GM21529 (cell line): ENCODE measurements around the gene CCT8L2.
"Not testable (repeated sequence)": the region's sequence is repeated elsewhere in the genome, so short reads cannot be mapped to it uniquely, and the experiment has no call there.

Source experiments
- ATAC-seq: cut with Tn5 transposase; IDR thresholded peaks from one replicate; pipeline ENCODE4 v1.9.1; 2021; ENCODE audit not compliant: unreplicated experiment

CCT8L2 gene, protein sequence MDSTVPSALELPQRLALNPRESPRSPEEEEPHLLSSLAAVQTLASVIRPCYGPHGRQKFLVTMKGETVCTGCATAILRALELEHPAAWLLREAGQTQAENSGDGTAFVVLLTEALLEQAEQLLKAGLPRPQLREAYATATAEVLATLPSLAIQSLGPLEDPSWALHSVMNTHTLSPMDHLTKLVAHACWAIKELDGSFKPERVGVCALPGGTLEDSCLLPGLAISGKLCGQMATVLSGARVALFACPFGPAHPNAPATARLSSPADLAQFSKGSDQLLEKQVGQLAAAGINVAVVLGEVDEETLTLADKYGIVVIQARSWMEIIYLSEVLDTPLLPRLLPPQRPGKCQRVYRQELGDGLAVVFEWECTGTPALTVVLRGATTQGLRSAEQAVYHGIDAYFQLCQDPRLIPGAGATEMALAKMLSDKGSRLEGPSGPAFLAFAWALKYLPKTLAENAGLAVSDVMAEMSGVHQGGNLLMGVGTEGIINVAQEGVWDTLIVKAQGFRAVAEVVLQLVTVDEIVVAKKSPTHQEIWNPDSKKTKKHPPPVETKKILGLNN

DNA sequence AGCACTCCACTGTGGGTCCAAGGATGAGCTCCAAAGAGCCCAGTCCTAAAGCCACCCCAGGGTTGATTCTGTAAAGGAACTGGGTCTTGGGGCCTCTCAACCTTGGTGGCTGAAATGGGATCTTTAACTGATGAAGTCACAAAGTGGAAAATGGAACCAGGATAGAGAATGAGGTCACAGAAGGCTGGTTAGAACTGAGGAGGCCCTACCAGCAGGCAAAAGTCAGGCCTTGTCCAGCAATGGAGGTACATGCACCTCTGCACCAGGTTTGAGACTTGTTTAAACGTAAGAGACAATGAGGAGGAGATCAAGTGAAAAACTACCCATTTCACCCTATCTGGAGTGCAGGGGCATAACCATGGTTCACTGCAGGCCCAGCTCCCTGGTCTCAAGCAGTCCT is at the start of gene CCT8L2:
Gene CCT8L2 (minus strand): TSS at position 101 of the 400 bp plus-strand sequence. CDS start 260 bp downstream, outside the sequence.
- not testable (repeated sequence) for ATAC-seq

DNA sequence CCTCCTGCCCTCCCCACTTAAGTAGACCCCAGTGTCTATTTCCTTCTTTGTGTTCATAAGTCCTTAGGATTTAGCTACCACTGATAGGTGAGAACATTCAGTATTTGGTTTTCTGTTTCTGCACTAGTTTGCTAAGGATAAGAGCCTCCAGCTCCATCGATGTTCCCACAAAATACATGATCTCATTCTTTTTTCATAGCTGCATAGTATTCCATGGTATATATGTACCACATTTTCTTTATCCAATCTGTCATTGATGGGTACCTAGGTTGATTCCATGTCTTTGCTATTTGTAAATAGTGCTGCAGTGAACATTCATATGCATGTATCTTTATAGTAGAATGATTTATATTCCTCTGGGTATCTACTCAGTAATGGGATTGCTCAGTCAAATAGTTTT is 42.8 kb upstream of the CCT8L2 start:
- not testable (repeated sequence) for ATAC-seq

DNA sequence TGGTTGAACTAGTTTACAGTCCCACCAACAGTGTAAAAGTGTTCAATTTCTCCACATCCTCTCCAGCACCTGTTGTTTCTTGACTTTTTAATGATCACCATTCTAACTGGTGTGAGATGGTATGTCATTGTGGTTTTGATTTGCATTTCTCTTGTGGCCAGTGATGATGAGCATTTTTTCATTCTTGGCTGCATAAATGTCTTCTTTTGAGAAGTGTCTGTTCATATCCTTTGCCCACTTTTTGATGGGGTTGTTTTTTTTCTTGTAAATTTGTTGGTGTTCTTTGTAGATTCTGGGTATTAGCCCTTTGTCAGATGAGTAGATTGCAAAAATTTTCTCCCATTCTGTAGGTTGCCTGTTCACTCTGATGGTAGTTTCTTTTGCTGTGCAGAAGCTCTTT is 41.5 kb upstream of the CCT8L2 start:
- not testable (repeated sequence) for ATAC-seq

DNA sequence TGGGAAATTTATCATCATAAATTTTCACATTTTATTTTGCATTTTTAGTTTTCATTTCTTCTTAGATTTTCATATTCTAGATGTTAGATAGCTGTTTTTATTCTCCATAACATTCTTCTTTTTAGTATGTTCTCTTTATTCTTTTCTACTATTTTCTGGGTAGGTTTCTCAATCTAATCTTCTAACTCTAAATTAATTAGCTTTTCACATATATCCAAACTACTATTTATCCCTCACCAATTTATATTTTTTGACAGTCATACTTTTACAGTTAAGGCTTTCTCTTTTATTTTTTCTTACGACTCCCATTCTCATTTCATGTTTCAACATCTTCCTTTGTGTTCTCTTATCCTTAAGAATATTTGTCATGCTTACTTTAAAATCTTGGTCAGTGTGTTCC is 35.9 kb upstream of the CCT8L2 start:
- not testable (repeated sequence) for ATAC-seq

DNA sequence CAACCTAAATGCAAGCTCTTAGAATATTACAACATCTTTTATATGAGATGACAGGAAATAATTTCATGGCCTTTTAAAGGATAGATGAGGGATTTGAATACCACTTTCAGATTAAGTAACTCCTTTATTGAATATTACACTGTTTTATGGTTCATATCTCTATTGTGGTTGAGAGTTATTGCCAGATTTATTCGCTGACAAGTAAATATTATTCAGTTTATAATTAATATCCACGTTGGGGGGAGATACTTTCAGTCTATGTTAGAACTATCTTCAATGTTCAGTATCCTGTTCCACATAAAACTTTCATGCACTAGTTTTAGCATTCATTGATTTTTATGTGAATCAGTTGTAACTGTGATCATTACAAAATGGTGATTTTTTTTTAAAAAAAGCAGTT is 32.4 kb upstream of the CCT8L2 start:
- not testable (repeated sequence) for ATAC-seq

DNA sequence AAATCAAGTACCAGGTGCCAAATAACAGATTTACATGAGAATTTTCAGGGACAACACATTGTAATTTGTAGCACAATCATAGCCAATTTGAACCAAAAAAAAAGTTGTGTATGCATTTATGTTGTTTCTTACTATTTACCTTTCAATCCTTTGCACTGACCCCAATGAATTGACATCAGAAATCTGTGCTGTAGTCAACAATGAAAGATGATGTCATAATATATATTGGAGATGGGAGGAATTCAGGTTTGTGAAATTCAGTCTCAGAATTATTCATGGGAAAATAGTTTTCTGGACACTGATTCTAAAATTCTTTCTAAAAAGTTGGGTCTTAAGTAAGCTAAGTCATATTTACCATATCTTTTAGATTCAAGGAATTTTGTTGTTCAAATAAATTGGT is 31.0 kb upstream of the CCT8L2 start:
- ATAC-seq: not testable (repeated sequence)

DNA sequence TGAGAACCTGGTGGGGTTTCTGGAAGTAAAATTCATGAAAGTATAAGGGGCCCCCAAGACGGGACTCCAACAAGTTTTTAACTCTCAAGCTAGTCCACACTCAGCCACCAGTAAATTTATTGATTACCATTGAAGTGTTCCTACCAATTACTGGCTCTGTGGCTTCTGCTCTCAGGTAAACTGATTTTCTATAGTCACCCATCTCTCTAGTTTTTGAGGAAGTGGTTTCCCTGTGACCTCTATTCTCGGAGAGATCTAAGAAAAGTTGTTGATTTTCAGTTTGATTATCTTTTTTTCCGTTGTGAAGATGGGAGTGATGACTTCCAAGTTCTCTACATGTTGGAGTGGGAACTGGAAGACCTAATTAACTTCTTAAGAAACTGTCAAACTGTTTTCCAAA is 24.9 kb upstream of the CCT8L2 start:
- ATAC-seq: not testable (repeated sequence)

DNA sequence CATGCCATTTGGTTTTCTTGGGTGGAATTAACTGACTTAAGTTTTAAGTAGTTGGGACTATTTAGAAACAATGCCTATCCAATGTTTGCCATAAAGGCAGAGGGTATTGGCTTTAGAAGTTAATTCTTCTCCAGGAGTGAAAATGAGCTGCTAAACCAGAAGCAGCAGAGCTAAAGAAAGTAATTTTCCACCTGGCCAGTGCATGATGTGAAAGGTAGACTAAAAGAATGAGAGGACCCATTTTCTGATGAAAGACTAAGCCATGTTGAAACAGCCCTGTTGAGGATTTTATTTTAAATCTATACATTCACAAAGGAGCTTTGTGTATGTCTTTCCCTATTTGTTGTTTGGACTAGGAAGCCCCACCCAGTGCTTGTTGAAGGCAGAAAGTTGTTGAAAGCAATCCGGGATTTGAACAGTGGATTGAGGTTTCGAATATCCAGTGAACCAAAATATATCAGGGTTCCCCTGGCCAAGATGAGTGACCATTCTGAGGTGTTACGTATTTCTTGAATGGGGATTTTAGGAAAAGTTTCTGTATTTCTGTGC is 23.9 kb upstream of the CCT8L2 start:
- not testable (repeated sequence) for ATAC-seq

DNA sequence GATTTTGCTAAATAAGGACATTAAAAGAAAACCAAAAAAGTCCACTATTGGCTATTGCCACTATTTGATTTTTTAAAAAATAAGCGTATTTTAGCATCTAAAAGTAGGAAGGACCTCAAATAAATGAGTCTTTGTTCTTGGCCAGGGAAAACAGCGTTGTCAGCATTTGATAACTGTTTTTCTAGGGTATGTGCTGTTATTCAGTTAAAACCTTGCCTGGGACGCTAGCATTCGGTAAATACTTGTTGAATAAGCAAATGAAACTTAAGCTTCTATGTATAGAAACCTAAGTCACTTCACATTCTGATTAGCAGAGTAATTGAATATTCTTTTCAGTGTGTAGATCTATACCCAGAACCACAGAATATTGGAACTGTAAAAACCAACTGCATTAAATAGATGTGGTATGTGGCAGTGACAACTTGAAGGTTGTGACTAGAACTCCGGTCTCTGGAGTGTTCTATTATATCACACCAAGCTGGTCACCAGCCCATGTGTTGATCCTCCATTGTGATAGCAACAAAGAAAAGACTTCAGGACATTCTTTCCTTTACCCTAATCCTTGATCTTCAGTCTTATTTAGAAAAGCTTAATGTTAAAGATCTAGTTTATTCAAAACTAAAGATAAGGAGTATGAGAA is 23.1 kb upstream of the CCT8L2 start:
- not testable (repeated sequence) for ATAC-seq

DNA sequence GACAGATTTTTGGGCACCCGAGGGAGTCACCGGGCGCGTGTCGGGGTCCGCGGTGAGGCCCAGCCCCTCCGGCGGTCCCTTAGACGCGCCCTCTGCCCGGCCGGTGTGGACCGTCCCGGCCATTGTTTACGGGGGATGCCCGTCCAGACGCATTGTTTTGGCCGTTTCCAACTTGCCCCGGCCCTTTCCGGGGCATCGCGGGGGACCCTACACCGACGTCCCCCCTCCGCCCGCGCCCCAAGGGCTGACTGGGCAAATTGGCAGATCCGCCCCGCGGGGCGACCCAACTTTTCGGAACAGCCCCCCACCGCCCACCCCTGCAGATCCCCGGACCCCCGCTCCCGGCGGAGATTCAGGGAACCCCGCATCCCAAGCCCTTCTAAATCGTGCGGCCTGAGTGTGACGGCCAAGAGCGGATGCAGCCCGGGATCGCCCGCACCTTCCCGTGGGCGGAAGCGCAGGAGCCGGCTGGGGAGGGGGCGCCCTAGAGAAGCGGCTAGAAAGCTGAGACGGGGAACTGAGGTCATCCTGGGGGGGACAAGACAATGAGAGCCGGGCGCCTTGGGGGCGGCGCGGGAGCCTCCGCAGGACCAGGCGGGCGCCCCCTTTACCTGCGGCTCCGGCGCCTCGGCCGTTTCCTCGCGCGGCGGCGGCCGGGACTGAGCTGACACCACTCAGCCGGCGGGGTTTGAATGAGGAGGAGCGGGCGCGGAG is 17.1 kb upstream of the CCT8L2 start:
- ATAC-seq: no peak

DNA sequence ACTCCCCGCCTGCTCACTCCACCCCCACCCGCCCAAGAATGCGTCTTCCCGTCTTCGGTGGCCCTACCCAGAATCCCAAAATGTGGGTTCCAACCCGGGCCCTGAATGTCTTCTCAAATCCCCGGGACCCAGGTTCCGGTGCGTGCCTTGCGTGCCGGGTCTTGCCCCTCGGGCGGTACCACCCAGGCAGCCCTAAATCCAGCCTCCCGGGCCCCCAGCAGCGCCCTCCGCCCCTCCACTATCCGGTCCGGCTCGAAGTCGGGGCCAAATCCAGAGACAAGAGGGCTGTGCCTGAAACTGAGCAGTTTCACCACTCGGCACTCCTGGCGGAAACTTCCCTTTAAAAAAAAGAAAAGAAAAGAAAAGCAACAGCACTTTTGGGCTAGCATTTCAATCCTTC is 16.3 kb upstream of the CCT8L2 start:
- no peak for ATAC-seq

DNA sequence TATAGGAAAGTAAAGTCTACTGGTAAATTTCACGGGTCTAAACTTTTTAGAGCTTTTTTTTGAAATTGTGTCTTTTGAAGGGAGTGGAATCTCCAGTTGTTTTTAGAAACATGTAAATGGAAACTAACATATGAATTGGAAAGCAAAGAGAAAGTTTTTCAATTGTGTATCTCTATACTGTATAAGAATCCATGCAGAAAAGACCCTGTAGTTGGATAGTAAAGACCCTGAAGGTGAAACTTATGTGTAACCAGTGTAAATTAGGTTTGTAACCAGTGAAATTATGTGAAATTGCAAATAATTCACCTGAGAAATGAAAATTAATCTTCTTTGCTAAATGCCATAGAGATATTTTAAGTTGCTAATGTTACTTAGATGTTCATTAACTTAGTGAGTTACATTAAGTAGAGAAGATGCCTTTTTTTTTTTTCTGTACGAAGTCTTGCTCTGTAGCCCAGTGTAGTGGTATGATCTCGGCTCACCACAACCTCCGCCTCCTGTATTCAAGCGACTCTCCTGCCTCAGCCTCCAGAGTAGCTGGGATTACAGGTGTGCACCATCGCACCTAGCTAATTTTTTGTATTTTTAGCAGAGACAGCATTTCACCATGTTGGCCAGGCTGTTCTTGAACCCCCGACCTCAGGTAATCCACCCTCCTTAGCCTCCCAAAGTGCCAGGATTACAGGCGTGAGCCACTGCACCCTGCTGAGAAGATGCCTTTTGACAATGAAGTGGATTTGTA is 11.8 kb upstream of the CCT8L2 start:
- ATAC-seq: not testable (repeated sequence)

DNA sequence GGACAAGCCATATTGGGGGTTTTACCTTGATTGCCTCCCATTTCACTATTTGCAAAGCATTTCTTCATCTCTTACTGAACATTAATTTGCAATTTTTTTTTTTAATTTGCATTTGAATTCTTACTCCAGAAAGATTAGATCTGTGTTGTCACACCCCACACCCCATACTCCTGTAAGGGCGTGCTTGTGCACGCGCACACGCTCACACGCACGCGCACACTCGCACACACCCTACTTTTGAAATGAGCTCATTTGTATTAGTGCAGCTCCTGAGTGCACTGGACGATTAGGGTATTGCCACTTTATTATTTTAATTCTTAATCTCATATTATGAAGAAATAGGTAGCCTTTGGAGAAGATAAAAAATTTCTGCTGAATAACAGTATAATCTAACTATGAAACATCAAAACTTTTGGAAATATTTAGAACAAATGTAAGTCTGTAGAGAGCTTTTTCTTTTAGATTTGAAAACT is 11.2 kb upstream of the CCT8L2 start:
- ATAC-seq: not testable (repeated sequence)

DNA sequence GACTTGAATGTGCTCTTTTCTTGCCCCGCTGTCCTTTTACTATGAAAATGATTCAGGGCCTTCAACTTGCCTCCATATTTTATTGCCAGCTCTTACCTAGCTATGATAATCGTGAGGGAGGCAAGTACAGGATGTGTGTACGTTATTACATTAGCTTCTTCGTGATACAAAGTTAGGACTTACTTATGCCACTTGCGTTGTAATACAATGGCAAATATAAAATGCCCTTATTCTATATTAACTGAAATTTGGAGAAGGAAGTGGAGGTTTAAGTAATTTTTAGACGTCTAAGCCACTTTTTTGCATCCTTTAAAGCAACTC is 10.8 kb upstream of the CCT8L2 start:
- no peak for ATAC-seq

DNA sequence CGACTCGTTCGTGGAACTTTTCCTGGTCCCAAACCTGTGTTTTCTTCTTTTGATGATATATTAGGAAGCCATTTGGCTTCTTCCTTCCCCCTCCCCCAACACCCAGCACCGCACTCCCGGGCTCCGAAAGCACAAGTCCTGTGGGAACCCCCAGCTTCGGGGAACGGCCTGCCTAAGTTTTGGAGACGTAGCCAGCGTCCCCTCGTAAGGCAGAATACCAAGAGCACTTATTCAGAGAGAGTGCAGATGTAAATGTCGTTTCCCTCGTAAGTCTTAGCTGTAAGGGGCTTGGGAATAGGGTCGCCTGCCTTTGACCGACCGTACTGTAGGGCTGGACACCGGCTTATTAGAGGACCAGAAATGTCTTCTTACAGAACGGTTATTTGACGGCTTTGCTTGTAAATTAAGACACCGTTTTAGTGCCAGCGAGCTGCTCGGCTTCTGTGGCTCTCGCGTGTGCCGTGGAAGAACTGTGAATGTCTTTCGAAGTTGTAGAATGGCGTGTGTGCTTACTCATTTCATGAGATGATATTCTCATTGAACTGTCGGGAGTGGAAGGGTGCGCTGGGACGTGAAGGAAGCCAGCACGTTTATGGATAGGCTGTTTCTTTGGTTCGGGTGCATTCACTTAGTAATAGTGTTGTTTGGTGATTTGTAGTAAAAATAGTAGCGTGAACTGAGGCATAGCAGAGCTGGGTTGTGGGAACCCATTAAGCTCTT is 10.3 kb upstream of the CCT8L2 start:
- not testable (repeated sequence) for ATAC-seq

DNA sequence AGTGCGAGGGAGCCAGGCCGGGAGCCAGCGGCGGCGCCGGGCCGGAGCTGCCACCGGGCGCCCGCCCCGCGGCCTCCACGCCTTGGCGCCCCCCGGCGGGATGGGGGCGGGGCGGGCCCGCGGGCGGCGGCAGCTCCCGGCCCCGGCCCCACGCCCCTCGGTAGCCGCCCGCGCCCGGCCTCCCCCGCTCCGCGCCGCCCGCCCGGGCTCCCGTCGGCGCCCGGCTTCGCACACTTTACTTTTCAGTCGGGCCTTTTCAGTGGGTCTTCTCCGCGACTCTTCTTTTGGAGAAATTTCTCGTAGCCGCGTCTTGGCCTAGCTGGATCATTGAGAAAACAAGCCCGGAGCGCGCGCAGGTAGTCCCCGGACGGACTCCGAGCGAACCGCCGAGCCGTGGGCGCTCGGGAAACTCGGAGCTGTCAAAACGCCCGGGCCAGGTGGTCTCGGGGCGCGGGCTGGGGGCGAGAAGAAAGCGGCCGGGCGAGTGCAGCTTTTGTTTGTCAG is 9.7 kb upstream of the CCT8L2 start:
- not testable (repeated sequence) for ATAC-seq

DNA sequence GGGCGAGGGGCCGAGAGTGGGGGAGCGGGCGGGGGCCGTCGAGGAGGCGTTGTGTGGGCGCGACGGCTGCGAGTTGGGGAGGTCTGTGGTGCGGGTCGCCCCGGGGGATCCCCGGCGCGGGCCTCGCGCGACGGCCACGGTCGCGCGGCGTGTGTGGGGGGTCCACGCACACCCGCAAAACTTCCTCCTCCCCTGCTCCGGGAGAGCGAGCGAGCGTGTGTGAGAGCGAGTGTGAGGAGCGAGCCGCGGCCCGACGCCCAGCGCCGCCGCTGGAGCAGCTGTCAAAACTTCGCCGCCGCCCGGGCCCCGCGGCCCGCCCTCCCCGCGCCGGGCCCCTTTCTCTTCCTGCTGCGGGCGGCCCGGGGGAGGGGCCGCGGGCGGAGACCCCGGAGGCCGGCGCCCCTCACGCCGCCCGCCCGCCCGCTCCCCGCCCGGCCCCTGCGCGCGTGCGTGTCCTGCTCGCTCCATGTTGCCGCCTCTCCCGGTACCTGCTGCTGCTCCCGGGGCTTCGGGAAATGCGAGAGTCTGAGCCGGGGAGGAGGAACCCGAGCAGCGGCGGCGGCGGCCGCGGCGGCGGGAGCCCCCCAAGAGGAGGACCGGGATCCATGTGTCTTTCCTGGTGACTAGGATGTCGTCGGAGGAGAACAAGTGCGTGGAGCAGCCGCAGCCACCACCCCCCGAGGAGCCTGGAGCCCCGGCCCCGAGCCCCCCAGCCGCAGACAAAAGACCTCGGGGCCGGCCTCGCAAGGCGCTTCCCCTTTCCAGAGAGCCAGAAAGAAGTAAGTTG is 9.0 kb upstream of the CCT8L2 start:
- no peak for ATAC-seq

DNA sequence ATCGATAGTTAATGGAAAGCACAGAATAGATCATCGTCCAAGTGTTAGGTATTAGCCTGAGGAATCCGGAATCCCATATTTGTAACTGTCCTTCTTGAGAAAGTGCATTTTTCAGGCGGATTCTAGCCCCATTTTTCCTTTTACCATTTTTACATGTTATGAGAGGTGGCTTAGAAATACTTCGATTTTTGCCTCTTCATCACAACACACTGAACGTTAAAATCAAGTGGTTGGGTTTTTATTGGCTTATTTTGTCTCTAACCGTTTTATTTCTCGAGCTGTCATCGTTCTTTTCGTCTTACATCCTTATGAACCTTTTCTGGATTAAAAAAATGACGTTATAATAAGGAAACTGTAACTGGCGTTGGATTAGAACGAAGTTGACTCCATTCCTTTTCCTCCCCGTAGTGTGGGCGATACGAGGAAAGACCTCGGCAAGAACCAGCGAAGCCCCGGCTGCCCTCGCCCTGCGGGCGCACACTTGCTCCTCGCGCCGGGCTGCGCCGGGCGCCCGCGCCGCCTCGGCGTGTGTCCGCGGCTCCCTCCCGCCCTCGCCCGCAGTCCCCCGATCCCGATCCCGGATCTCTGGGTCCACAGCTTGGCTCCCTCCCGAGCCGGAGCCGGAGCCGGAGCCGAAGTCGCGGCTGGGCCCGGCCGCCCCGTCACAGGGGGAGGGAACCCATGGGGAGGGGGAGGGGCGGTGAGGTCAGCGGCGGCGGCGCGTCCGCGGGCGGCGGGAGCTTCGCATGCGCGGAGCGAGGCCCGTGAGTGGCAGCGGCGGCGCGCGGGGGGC is 8.2 kb upstream of the CCT8L2 start:
- not testable (repeated sequence) for ATAC-seq
